K562 (cell line): ENCODE data around the gene RUVBL2. TPM values are rescaled to one million over a fixed set of nuclear protein-coding genes. Genes with fewer than 3 reads are reported as not detected.

Experiments used
- GTF2E2 ChIP-seq: fragments of 200-800 bp; sonication (Bioruptor generic); IDR thresholded peaks from 2 replicates; pipeline ENCODE4 v1.6.1; 2016; ENCODE audit warnings: missing genetic modification characterization, missing compliant biosample characterization
- MGA ChIP-seq: fragments of 450-650 bp; IDR thresholded peaks from 2 replicates; pipeline ENCODE4 v1.6.1; 2016; ENCODE audit warnings: mild to moderate bottlenecking, moderate library complexity
- PBX2 ChIP-seq, 2 experiments: IDR thresholded peaks in 1 of 2; conservative IDR thresholded peaks in 1 of 2; 2 replicates each; pipeline ENCODE4 v1.6.1; 2016; ENCODE audit warnings: low read depth in 2 of 2, mild to moderate bottlenecking in 1 of 2, missing compliant biosample characterization in 1 of 2, missing genetic modification characterization in 1 of 2, moderate library complexity in 1 of 2
- polyA plus RNA-seq, 8 experiments: library from polyadenylated mRNA; depleted of rRNA in 4 of 8; stranded (reverse) in 5 of 8; unstranded in 3 of 8; fragments of >200 nt; fragmentation: Nextera tagmentation in 2 of 8; fragmentation: Illumina TruSeq in 1 of 8; extraction: Ambion mirVana in 2 of 8; extraction: Trizol in 1 of 8; gene quantifications; 2 replicates each; pipeline versions ENCODE4 v1.2.1 to v1.2.3, GENCODE V29; 2011 to 2014; ENCODE audit warnings: inconsistent platforms in 1 of 8, missing spikeins in 1 of 8
- total RNA-seq, 7 experiments: library from RNA; depleted of rRNA in 6 of 7; stranded (reverse); fragments of >200 nt in 6 of 7; fragmentation: Illumina TruSeq in 2 of 7; extraction: Trizol in 2 of 7; gene quantifications; 2 replicates each; pipeline versions ENCODE4 v1.2.1 to v1.2.3, GENCODE V29; 2011 to 2021; ENCODE audit warnings: low replicate concordance in 1 of 7

Gene RUVBL2
- total and polyA plus RNA-seq, 9 of the 15 experiments (the other 6 are each of a cell fraction or from before 2014, with no cell fraction given): 71.4 to 453 (median 237) TPM

- TF ChIP-seq MGA: no peak
- no peak for TF ChIP-seq GTF2E2 (tag)
- TF ChIP-seq PBX2 (CRISPR knock-in tag; IDR thresholded peaks at IDR 0.05; ENCODE audit: low read depth): no peak
- TF ChIP-seq PBX2 (tag; conservative IDR thresholded peaks at IDR 0.05; ENCODE audit: low read depth): no peak
These were observed 4.3 kb downstream of the RUVBL2 start (continued) for GRCh38 chr19:48997972-48998371.
